ENCODE data around the gene TRIM45. TPM values are rescaled to one million over a fixed set of nuclear protein-coding genes. Genes with fewer than 3 reads are reported as not detected.

The TRIM45 gene, protein sequence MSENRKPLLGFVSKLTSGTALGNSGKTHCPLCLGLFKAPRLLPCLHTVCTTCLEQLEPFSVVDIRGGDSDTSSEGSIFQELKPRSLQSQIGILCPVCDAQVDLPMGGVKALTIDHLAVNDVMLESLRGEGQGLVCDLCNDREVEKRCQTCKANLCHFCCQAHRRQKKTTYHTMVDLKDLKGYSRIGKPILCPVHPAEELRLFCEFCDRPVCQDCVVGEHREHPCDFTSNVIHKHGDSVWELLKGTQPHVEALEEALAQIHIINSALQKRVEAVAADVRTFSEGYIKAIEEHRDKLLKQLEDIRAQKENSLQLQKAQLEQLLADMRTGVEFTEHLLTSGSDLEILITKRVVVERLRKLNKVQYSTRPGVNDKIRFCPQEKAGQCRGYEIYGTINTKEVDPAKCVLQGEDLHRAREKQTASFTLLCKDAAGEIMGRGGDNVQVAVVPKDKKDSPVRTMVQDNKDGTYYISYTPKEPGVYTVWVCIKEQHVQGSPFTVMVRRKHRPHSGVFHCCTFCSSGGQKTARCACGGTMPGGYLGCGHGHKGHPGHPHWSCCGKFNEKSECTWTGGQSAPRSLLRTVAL
- polyA plus RNA-seq (2012; rRNA removed) = 7.4 and 9.7 TPM in 2 replicates
- 2.6 and 3.8 TPM in 2 replicates for polyA plus RNA-seq (2012; cell fraction: cytosol; rRNA removed)
- polyA plus RNA-seq (2012; cell fraction: nucleus; rRNA removed) = 49.2 and 51.6 TPM in 2 replicates

DNA sequence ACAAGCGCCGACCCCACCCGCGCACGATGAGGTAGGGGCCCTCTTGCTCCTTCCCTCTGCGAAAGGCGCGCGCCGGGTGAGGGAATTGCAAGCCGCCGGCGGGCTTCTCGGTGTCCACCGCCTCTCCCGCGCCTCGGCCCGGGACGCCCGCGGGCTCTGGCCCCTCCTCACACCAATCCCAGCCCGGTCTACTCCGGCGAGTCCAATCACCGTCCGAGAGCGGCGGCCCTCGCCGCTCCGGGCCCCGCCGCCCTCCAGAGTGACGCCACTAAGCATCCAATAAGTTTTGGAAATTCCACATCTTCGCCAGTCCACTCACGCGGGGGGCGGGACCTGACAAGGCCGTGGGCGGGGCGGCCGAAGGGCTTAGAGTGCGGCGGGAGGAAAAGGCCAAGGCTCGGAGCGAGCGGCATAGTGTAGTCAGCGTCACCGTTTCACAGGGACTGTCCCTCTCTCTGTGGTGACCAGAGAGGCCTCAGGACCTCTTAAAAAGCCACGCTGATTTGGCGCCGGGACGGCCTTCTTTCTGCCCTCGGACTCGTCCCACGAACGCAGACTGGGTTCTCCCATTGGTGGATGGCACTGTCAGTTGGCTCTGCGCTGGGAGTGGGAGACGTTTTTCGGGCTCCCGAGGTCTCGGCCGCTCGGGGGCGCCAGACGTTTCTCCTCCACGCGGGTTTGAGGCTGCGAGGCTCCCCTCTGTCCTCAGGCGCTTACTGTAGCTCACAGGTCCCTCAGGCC lies at the start of gene TRIM45:
Gene TRIM45 (minus strand): TSS at position 161 of the 741 bp plus-strand sequence. CDS start 548 bp downstream, outside the sequence.
- peak within 1 kb of the TSS; percentile 90 for H3K9ac ChIP-seq
- ChIA-PET POLR2A (no interaction called here), CTCF (interaction anchor here (0.7 to 3.8 kb wide), 18 partner anchors 8 to 413 kb away, joined by 3 to 27 read pairs (median 4); partner anchors contain the start of genes TTF2 and VTCN1)
- no peaks in the 10 kb centered on the region for H3K9me3 ChIP-seq
- peak within 1 kb of the TSS; percentile 84 for H3K4me2 ChIP-seq
- no peaks in the 10 kb centered on the region for H3K27me3 ChIP-seq (ENCODE audit: insufficient read depth)
- H2AFZ ChIP-seq (ENCODE audit: low read depth) = peak within 1 kb of the TSS; percentile 96
- H3K4me1 ChIP-seq (ENCODE audit: control insufficient read depth in 1 of 2, insufficient read depth in 2 of 2, low read depth in 1 of 2, low read length in 1 of 2) = peaks cover 4 to 10% of the 10 kb centered on the region in 2 experiments; a peak in 2 of 4 replicates
- no peaks in the 10 kb centered on the region for H3K9me2 ChIP-seq
- WGBS (ENCODE audit: low lambda C conversion rate) = under 1% methylated on average over 31 of the region's 71 CpGs
- no peaks in the 10 kb centered on the region for H3F3A ChIP-seq (replicated peaks; ENCODE audit: insufficient read depth)
- peaks cover 6% of the 10 kb centered on the region for H3K79me2 ChIP-seq (ENCODE audit: insufficient read depth)
- DNase-seq = peak; percentile 95
- peaks cover 0 to 3% of the 10 kb centered on the region in 2 experiments for H3K36me3 ChIP-seq (replicated peaks in 1 of 2; ENCODE audit: control insufficient read depth in 1 of 2, insufficient read depth in 2 of 2, low read length in 1 of 2)
- no peaks in the 10 kb centered on the region for H4K20me1 ChIP-seq (ENCODE audit: insufficient read depth)
- H3K27ac ChIP-seq (ENCODE audit: low read depth in 2 of 2, low read length in 1 of 2) = peak within 1 kb of the TSS; percentile 88 to 92
- H3K4me3 ChIP-seq (ENCODE audit: low read depth in 2 of 2, low read length in 1 of 2) = peak within 1 kb of the TSS; percentile 66 to 80
- 0 out of 2 replicates have a peak, but pooled peaks have one; percentile 18 for TF ChIP-seq NRF1 (IDR thresholded peaks at IDR 0.05; ENCODE audit: low read depth, low read length)
- no peak for TF ChIP-seq FOXJ3 (CRISPR knock-in tag; IDR thresholded peaks at IDR 0.05)
- peak; percentile 100 for TF ChIP-seq MAX (IDR thresholded peaks at IDR 0.05; ENCODE audit: low read depth)
- no peak for TF ChIP-seq ELF1 (IDR thresholded peaks at IDR 0.05)
- TF ChIP-seq NFIC (IDR thresholded peaks at IDR 0.05; ENCODE audit: borderline replicate concordance) = no peak
- TF ChIP-seq, protein P1, sequence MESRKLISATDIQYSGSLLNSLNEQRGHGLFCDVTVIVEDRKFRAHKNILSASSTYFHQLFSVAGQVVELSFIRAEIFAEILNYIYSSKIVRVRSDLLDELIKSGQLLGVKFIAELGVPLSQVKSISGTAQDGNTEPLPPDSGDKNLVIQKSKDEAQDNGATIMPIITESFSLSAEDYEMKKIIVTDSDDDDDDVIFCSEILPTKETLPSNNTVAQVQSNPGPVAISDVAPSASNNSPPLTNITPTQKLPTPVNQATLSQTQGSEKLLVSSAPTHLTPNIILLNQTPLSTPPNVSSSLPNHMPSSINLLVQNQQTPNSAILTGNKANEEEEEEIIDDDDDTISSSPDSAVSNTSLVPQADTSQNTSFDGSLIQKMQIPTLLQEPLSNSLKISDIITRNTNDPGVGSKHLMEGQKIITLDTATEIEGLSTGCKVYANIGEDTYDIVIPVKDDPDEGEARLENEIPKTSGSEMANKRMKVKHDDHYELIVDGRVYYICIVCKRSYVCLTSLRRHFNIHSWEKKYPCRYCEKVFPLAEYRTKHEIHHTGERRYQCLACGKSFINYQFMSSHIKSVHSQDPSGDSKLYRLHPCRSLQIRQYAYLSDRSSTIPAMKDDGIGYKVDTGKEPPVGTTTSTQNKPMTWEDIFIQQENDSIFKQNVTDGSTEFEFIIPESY (IDR thresholded peaks at IDR 0.05; ENCODE audit: borderline replicate concordance, low read depth) = no peak
- 0 out of 2 replicates have a peak, but pooled peaks have one; percentile 38 for TF ChIP-seq MXI1 (IDR thresholded peaks at IDR 0.05; ENCODE audit: low read depth, low read length)
- TF ChIP-seq EZH2phosphoT487 (IDR thresholded peaks at IDR 0.05; ENCODE audit: borderline replicate concordance, low read depth) = no peak
- no peak for TF ChIP-seq GABPA (IDR thresholded peaks at IDR 0.05; ENCODE audit: low read depth)
- TF ChIP-seq RCOR1 (IDR thresholded peaks at IDR 0.05; ENCODE audit: low read length) = peak; percentile 58; the same call in 1 of the 2 replicates
- TF ChIP-seq TEAD4 (IDR thresholded peaks at IDR 0.05; ENCODE audit: borderline replicate concordance, insufficient read depth) = no peak
- TF ChIP-seq JUND (IDR thresholded peaks at IDR 0.05) = no peak
- TF ChIP-seq SMC3 (IDR thresholded peaks at IDR 0.05; ENCODE audit: low read depth, low read length) = peak; percentile 49
- no peak for TF ChIP-seq EP300 (IDR thresholded peaks at IDR 0.05; ENCODE audit: borderline replicate concordance in 1 of 2, low read depth in 1 of 2, low read length in 1 of 2)
- no peak for TF ChIP-seq RXRA (IDR thresholded peaks at IDR 0.05; ENCODE audit: borderline replicate concordance, low read depth)
- TF ChIP-seq, protein P2, sequence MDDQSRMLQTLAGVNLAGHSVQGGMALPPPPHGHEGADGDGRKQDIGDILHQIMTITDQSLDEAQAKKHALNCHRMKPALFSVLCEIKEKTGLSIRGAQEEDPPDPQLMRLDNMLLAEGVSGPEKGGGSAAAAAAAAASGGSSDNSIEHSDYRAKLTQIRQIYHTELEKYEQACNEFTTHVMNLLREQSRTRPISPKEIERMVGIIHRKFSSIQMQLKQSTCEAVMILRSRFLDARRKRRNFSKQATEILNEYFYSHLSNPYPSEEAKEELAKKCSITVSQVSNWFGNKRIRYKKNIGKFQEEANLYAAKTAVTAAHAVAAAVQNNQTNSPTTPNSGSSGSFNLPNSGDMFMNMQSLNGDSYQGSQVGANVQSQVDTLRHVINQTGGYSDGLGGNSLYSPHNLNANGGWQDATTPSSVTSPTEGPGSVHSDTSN (IDR thresholded peaks at IDR 0.05) = peak; percentile 90
- TF ChIP-seq POLR2AphosphoS5 (IDR thresholded peaks at IDR 0.05; ENCODE audit: low read depth, low read length) = peak; percentile 59; the same call in 1 of the 2 replicates
- TF ChIP-seq USF2 (IDR thresholded peaks at IDR 0.05; ENCODE audit: borderline replicate concordance, low read depth, low read length) = no peak
- no peak for TF ChIP-seq RFX5 (IDR thresholded peaks at IDR 0.05; ENCODE audit: low read length)
- no peak for TF ChIP-seq YY1 (IDR thresholded peaks at IDR 0.05; ENCODE audit: low read depth)
- peak; percentile 87 for TF ChIP-seq CTCF (IDR thresholded peaks at IDR 0.05)
- no peak for TF ChIP-seq CHD2 (IDR thresholded peaks at IDR 0.05; ENCODE audit: low read length, partially characterized antibody)
- no peak for TF ChIP-seq MEF2A (IDR thresholded peaks at IDR 0.05; ENCODE audit: borderline replicate concordance, low read depth)
- no peak for TF ChIP-seq FOXM1 (IDR thresholded peaks at IDR 0.05; ENCODE audit: low read depth)

Measured in SK-N-SH (cell line).